Measurements from ENCODE around the gene VMAC.

The VMAC gene

GRCh38 chr19:5955636-5955935 lies 50.9 kb downstream of the VMAC start:
- no peak for FAIRE-seq

GRCh38 chr19:5956323-5956722 lies 51.7 kb downstream of the VMAC start:
- FAIRE-seq, result no peak

- FAIRE-seq, result no peak
Observed at GRCh38 chr19:5956728-5957127, 52.1 kb downstream of the VMAC start.

- no peak for FAIRE-seq
Observed at GRCh38 chr19:5957170-5957569, 52.5 kb downstream of the VMAC start.

GRCh38 chr19:5958074-5958850 lies 53.6 kb downstream of the VMAC start:
- FAIRE-seq, result no peak

GRCh38 chr19:5958851-5959122 lies 54.1 kb downstream of the VMAC start:
- no peak for FAIRE-seq

GRCh38 chr19:5959260-5960004 lies 54.8 kb downstream of the VMAC start:
- no peak for FAIRE-seq

Measured in TTC549 (cell line).